HepG2 (cell line): ENCODE data around the gene TIMP4. TPM values are rescaled to one million over a fixed set of nuclear protein-coding genes. Genes with fewer than 3 reads are reported as not detected.

Experiments used
- ATAC-seq: fragments of 200-7000 bp; cut with Tn5 transposase; 3 replicates; pipeline ENCODE4 v1.9.1; 2020; ENCODE audit warnings: mild to moderate bottlenecking, moderate library complexity
- BruUV-seq: library from RNA; stranded (reverse); fragments of 400-500 nt; replicated peaks from 2 replicates; lab custom pipeline; 2021; lab: Mats Ljungman, UMichigan
- CTCF ChIA-PET: fragments of 300-600 bp; formaldehyde crosslinking; extraction: SDS; loops from one replicate; lab custom pipeline; 2021; ENCODE audit warnings: low total read pairs, inconsistent platforms, low intra/inter-chr PET ratio; lab: Yijun Ruan, JAX
- POLR2A ChIA-PET: fragments of 350-600 bp; sonication (Branson Sonifier 250); formaldehyde crosslinking; loops from one replicate; lab custom pipeline; 2020; ENCODE audit warnings: antibody characterized with exemption, inconsistent platforms; lab: Yijun Ruan, JAX
- DNase-seq: peaks from one replicate; pipeline ENCODE4 v3.0.0-alpha.2; 2015; ENCODE audit warnings: low spot score
- FAIRE-seq: peaks from 3 replicates; lab custom pipeline; 2011; peaks lifted over from hg19 to GRCh38; lab: Jason Lieb, UNC
- H2AFZ ChIP-seq: one replicate; pipeline ENCODE4 v1.6.1; 2011; ENCODE audit warnings: low read length, inconsistent platforms
- H3K27ac ChIP-seq: fragments of 300-600 bp; 3 replicates; pipeline ENCODE4 v1.8.0; 2011; ENCODE audit warnings: mixed run types, mild to moderate bottlenecking, mixed read lengths, low read length, inconsistent platforms; ENCODE audit not compliant: insufficient read depth; ENCODE audit errors: extremely low read length
- H3K27me3 ChIP-seq, 2 experiments: fragments of 200-600 bp in 1 of 2; 2 replicates in 1 of 2; 3 replicates in 1 of 2; pipeline versions ENCODE4 v1.6.0 to v1.8.0; 2011; ENCODE audit warnings: low read length in 2 of 2, mild to moderate bottlenecking in 2 of 2, moderate library complexity in 2 of 2, inconsistent platforms in 1 of 2; ENCODE audit not compliant: insufficient read depth in 2 of 2, control insufficient read depth in 1 of 2
- H3K36me3 ChIP-seq, 2 experiments: fragments of 200-600 bp in 1 of 2; replicated peaks in 1 of 2; 2 replicates in 1 of 2; 3 replicates in 1 of 2; pipeline versions ENCODE4 v1.5.1 to v1.8.0; 2011; ENCODE audit warnings: low read length in 2 of 2, inconsistent platforms in 1 of 2; ENCODE audit not compliant: insufficient read depth in 2 of 2, control insufficient read depth in 1 of 2
- H3K4me1 ChIP-seq: 2 replicates; pipeline ENCODE4 v1.5.1; 2012; ENCODE audit warnings: low read length, inconsistent platforms; ENCODE audit not compliant: insufficient read depth
- H3K4me2 ChIP-seq: 2 replicates; pipeline ENCODE4 v1.6.0; 2011; ENCODE audit warnings: low read depth, low read length, inconsistent platforms
- H3K4me3 ChIP-seq, 3 experiments: fragments of 200-600 bp in 1 of 3; sonication (generic), shearing (Covaris generic) in 1 of 3; replicated peaks in 1 of 3; 2 replicates each; pipeline ENCODE4 v1.5.1; 2011 to 2016; ENCODE audit warnings: low read length in 3 of 3, inconsistent platforms in 2 of 3, low read depth in 2 of 3, mild to moderate bottlenecking in 2 of 3, control low read depth in 1 of 3, mixed read lengths in 1 of 3; ENCODE audit not compliant: insufficient read depth in 1 of 3
- H3K79me2 ChIP-seq: one replicate; pipeline ENCODE4 v1.6.1; 2011; ENCODE audit warnings: low read length, inconsistent platforms; ENCODE audit not compliant: insufficient read depth
- H3K9ac ChIP-seq: 2 replicates; pipeline ENCODE4 v1.6.0; 2011; ENCODE audit warnings: mild to moderate bottlenecking, low read depth, low read length, inconsistent platforms; ENCODE audit not compliant: insufficient read depth
- H3K9me3 ChIP-seq: 2 replicates; pipeline ENCODE4 v1.5.1; 2012; ENCODE audit warnings: mild to moderate bottlenecking, low read length
- H4K20me1 ChIP-seq: 2 replicates; pipeline ENCODE4 v1.6.0; 2011; ENCODE audit warnings: inconsistent platforms, mild to moderate bottlenecking, low read length, moderate library complexity; ENCODE audit not compliant: insufficient read depth
- GFI1 ChIP-seq: sonication (generic); formaldehyde crosslinking; IDR thresholded peaks from 2 replicates; pipeline ENCODE4 v1.5.0; 2020; ENCODE audit warnings: missing genetic modification reagents, mild to moderate bottlenecking, borderline replicate concordance
- NR2F2 ChIP-seq: IDR thresholded peaks from 2 replicates; pipeline ENCODE4 v1.6.1; 2012; ENCODE audit warnings: low read depth, inconsistent platforms, borderline replicate concordance
- PHF21A ChIP-seq: sonication (generic); formaldehyde crosslinking; IDR thresholded peaks from 2 replicates; pipeline ENCODE4 v1.5.0; 2020; ENCODE audit warnings: mild to moderate bottlenecking, missing genetic modification reagents
- RNF219 ChIP-seq: sonication (generic); formaldehyde crosslinking; IDR thresholded peaks from 2 replicates; pipeline ENCODE4 v1.5.0; 2020; ENCODE audit warnings: mild to moderate bottlenecking, missing genetic modification reagents
- ZNF143 ChIP-seq: sonication (generic); formaldehyde crosslinking; IDR thresholded peaks from 2 replicates; pipeline ENCODE4 v1.4.0; 2020; ENCODE audit warnings: missing genetic modification reagents
- ZNF557 ChIP-seq: sonication (generic); formaldehyde crosslinking; IDR thresholded peaks from 2 replicates; pipeline ENCODE4 v1.4.0; 2020; ENCODE audit warnings: missing genetic modification reagents
- ZNF678 ChIP-seq: sonication (generic); formaldehyde crosslinking; IDR thresholded peaks from 2 replicates; pipeline ENCODE4 v1.4.0; 2020; ENCODE audit warnings: mild to moderate bottlenecking, missing genetic modification reagents
- ZNF775 ChIP-seq: sonication (generic); formaldehyde crosslinking; IDR thresholded peaks from 2 replicates; pipeline ENCODE4 v1.4.0; 2020; ENCODE audit warnings: missing genetic modification reagents, mild to moderate bottlenecking, moderate library complexity, borderline replicate concordance
- WGBS: methylation state at CpG from one replicate; pipeline ENCODE4 v1.1.6; 2017; ENCODE audit warnings: low lambda C conversion rate; 5-methylcytosine and 5-hydroxymethylcytosine counted together
- in situ Hi-C: cut with HindIII; loops from 2 replicates; pipeline ENCODE4 v1.10.0; 2017; ENCODE audit warnings: low pct_unique_long_range_greater_than_20kb; ENCODE audit not compliant: extremely low pct_ligation_motif_present
- intact Hi-C: fragments of 100-400 bp; cut with micrococcal nuclease; formaldehyde crosslinking; loops from one replicate; pipeline ENCODE4 v1.10.0; 2022; ENCODE audit not compliant: unreplicated experiment
- polyA plus RNA-seq, 8 experiments: library from polyadenylated mRNA; depleted of rRNA in 3 of 8; stranded (reverse) in 7 of 8; unstranded in 1 of 8; fragments of >200 nt; fragmentation: Illumina TruSeq in 4 of 8; extraction: Trizol in 4 of 8; gene quantifications; 2 replicates each; pipeline versions ENCODE4 v1.2.1 to v1.2.3, GENCODE V29; 2011 to 2016; ENCODE audit warnings: low read depth in 4 of 8, missing spikeins in 1 of 8, mixed read lengths in 1 of 8; ENCODE audit not compliant: insufficient read depth in 1 of 8
- total RNA-seq, 5 experiments: library from RNA; depleted of rRNA; stranded (reverse); fragments of >200 nt; fragmentation: Illumina TruSeq; extraction: Trizol; gene quantifications; 2 replicates each; pipeline ENCODE4 v1.2.3, GENCODE V29; 2016; ENCODE audit warnings: low read depth in 1 of 5

Gene TIMP4
- total and polyA plus RNA-seq, 2 of the 13 experiments (the other 11 are each of a cell fraction or from before 2014, with no cell fraction given): 0.05 to 0.07 TPM

- TF ChIP-seq ZNF775: no peak
- TF ChIP-seq RNF219 (CRISPR knock-in tag): no peak
- TF ChIP-seq ZNF143 (CRISPR knock-in tag): no peak
- TF ChIP-seq ZNF678 (CRISPR knock-in tag): no peak
- no peak for TF ChIP-seq NR2F2
- TF ChIP-seq GFI1 (CRISPR knock-in tag): no peak
Observed at GRCh38 chr3:12205171-12205570, 46.5 kb upstream of the TIMP4 start (continued).

GRCh38 chr3:12201813-12202212 is 43.1 kb upstream of the TIMP4 start:
- CTCF ChIA-PET: no interaction called here
- 26% methylated on average over 2 of the region's 2 CpGs for WGBS

More at GRCh38 chr3:12201813-12202212, 43.1 kb upstream of the TIMP4 start:
- DNase-seq (no peak), ATAC-seq (no peak), FAIRE-seq (no peak)
- Histone ChIP-seq H3K27ac (no peak overlapping the region), H4K20me1 (no peaks in the 10 kb centered on the region), H3K4me3 (no peak overlapping the region), H3K4me1 (no peaks in the 10 kb centered on the region), H3K79me2 (no peaks in the 10 kb centered on the region), H3K9ac (no peak overlapping the region), H3K4me2 (no peak overlapping the region), H3K27me3 (no peaks in the 10 kb centered on the region; a peak in 1 of 5 replicates), H3K9me3 (no peaks in the 10 kb centered on the region), H3K36me3 (no peaks in the 10 kb centered on the region), H2AFZ (no peak overlapping the region)
- no TSS peak for BruUV-seq
- in situ Hi-C loops: no loop called here
- TF ChIP-seq ZNF557 (no peak), PHF21A (no peak)
- intact Hi-C loops: no loop called here
- POLR2A ChIA-PET: no interaction called here
